Epithelial cell of proximal tubule (primary cell): ENCODE data around the gene TCEA2. TPM values are rescaled to one million over a fixed set of nuclear protein-coding genes. Genes with fewer than 3 reads are reported as not detected.

Experiments
- DNase-seq: peaks from one replicate; pipeline ENCODE4 v3.0.0-alpha.2; 2011; ENCODE audit warnings: low read depth
- H3K4me3 ChIP-seq: 2 replicates; pipeline ENCODE4 v1.5.1; 2011; ENCODE audit warnings: low read depth, mild to moderate bottlenecking, low read length
- CTCF ChIP-seq: conservative IDR thresholded peaks from 2 replicates; pipeline ENCODE4 v1.5.1; 2012; ENCODE audit warnings: low read depth, mild to moderate bottlenecking, low read length
- total RNA-seq: library from RNA; depleted of rRNA; stranded (reverse); fragments of >200 nt; gene quantifications from 2 replicates; pipeline ENCODE4 v1.2.3, GENCODE V29; 2015

The TCEA2 gene
- total RNA-seq, 1 donor from 2014 or later, result 14.6 TPM

- H3K4me3 ChIP-seq, result no peak overlapping the region
- DNase-seq, result no peak
- TF ChIP-seq CTCF, result no peak
Measured at GRCh38 chr20:64055396-64055892, 7.6 kb upstream of the TCEA2 start.

GRCh38 chr20:64055893-64056638 lies 6.9 kb upstream of the TCEA2 start:
- H3K4me3 ChIP-seq, result no peak overlapping the region
- no peak for TF ChIP-seq CTCF
- no peak for DNase-seq

- no peak overlapping the region for H3K4me3 ChIP-seq
- TF ChIP-seq CTCF, result no peak
- DNase-seq, result no peak
Measured at GRCh38 chr20:64056639-64056888, 6.4 kb upstream of the TCEA2 start.

GRCh38 chr20:64056889-64057627 lies 5.9 kb upstream of the TCEA2 start:
- no peak overlapping the region for H3K4me3 ChIP-seq
- DNase-seq, result no peak
- TF ChIP-seq CTCF, result no peak

GRCh38 chr20:64057628-64058498 lies 5.1 kb upstream of the TCEA2 start:
- TF ChIP-seq CTCF, result peak; percentile 80
- no peak for DNase-seq
- no peak overlapping the region for H3K4me3 ChIP-seq

GRCh38 chr20:64058536-64058935 lies 4.5 kb upstream of the TCEA2 start:
- no peak overlapping the region for H3K4me3 ChIP-seq
- DNase-seq, result no peak
- TF ChIP-seq CTCF, result no peak
